Stomach (tissue), 4 donors: ENCODE data around the gene ANKRD13C.

ENCODE experiments used
- EP300 ChIP-seq: sonication (generic); formaldehyde crosslinking; IDR thresholded peaks from one replicate; pipeline ENCODE4 v1.6.1; 2017; ENCODE audit warnings: antibody characterized with exemption
- POLR2A ChIP-seq, 4 donors: fragments of 450-650 bp; IDR thresholded peaks; one replicate each; pipeline ENCODE4 v1.6.1; 2016; ENCODE audit warnings: antibody characterized with exemption in 4 of 4, control low read depth in 2 of 4, mild to moderate bottlenecking in 1 of 4, moderate library complexity in 1 of 4
- POLR2AphosphoS5 ChIP-seq, 3 donors: sonication (generic); formaldehyde crosslinking; IDR thresholded peaks; one replicate each; pipeline ENCODE4 v1.6.1; 2016; ENCODE audit warnings: antibody characterized with exemption in 3 of 3
- TF ChIP-seq, protein P1 (sequence below), 7 experiments: fragments of 450-650 bp in 4 of 7; fragments of 200-600 bp in 3 of 7; sonication (generic) in 3 of 7; IDR thresholded peaks; one replicate each; pipeline ENCODE4 v1.5.1; 2016 to 2019; ENCODE audit warnings: antibody characterized with exemption in 7 of 7, control low read depth in 2 of 7, mild to moderate bottlenecking in 1 of 7

DNA sequence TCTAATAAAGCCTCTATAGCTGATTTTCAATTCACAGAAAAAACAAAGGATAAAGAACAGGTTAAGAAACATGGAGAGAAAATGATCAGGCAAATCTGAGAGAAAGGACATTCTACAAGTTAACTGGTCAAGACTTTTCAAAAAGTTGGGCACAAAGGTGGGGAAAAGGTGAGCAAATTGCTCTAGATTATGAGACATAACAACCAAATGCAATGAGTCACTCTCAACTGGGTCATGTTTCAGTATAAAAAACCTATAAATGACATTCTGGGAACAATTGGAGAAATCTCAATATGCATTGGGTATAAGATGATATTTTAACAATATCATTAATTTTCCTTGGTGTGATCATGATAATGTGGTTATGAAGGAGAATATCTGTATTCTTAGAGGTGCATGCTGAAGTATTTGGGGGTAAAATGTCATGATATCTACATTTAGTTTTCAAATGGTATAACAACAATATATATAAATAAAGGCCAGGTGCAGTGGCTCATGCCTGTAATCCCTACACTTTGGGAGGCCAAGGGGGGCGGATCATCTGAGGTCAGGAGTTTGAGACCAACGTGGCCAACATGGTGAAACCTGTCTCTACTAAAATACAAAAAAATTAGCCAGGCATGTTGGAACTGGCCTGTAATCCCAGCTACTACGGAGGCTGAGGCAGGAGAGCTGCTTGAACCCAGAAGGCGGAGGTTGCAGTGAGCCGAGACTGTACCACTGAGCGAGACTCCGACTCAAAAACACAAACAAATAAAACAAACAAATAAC, 27.0 kb downstream of the ANKRD13C start:
- no peak for TF ChIP-seq EP300
- TF ChIP-seq, protein P1, sequence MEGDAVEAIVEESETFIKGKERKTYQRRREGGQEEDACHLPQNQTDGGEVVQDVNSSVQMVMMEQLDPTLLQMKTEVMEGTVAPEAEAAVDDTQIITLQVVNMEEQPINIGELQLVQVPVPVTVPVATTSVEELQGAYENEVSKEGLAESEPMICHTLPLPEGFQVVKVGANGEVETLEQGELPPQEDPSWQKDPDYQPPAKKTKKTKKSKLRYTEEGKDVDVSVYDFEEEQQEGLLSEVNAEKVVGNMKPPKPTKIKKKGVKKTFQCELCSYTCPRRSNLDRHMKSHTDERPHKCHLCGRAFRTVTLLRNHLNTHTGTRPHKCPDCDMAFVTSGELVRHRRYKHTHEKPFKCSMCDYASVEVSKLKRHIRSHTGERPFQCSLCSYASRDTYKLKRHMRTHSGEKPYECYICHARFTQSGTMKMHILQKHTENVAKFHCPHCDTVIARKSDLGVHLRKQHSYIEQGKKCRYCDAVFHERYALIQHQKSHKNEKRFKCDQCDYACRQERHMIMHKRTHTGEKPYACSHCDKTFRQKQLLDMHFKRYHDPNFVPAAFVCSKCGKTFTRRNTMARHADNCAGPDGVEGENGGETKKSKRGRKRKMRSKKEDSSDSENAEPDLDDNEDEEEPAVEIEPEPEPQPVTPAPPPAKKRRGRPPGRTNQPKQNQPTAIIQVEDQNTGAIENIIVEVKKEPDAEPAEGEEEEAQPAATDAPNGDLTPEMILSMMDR (IDR thresholded peaks at IDR 0.05) = no peak
- no peak for TF ChIP-seq POLR2A (IDR thresholded peaks at IDR 0.05)
- no peak for TF ChIP-seq POLR2AphosphoS5 (IDR thresholded peaks at IDR 0.05)
